ENCODE measurements around the gene LRRIQ1. TPM values are rescaled to one million over a fixed set of nuclear protein-coding genes. Genes with fewer than 3 reads are reported as not detected.

LRRIQ1 gene
- total RNA-seq, 4 donors from 2014 or later: 0.44 TPM; not detected in 3

DNA sequence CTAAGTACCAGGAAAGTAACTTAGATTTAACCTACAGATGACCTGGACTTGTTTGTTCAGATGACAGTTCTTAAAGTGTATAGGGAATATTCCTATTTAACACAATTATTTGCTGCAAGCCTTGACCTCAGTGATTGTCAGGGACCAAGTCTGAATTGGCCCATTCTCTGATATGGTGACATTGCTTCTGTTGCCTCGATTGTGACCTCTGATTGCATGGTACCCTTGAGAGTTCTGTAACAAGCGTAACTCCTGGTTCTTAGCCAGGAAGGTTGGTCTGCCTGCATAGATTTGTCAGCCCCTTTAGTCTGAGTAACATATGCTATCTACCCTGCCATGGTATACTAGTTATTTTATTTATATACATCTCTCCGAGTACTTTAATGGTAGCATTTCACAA, 150.1 kb downstream of the LRRIQ1 start:
- TF ChIP-seq, protein P1, sequence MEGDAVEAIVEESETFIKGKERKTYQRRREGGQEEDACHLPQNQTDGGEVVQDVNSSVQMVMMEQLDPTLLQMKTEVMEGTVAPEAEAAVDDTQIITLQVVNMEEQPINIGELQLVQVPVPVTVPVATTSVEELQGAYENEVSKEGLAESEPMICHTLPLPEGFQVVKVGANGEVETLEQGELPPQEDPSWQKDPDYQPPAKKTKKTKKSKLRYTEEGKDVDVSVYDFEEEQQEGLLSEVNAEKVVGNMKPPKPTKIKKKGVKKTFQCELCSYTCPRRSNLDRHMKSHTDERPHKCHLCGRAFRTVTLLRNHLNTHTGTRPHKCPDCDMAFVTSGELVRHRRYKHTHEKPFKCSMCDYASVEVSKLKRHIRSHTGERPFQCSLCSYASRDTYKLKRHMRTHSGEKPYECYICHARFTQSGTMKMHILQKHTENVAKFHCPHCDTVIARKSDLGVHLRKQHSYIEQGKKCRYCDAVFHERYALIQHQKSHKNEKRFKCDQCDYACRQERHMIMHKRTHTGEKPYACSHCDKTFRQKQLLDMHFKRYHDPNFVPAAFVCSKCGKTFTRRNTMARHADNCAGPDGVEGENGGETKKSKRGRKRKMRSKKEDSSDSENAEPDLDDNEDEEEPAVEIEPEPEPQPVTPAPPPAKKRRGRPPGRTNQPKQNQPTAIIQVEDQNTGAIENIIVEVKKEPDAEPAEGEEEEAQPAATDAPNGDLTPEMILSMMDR (IDR thresholded peaks at IDR 0.05; ENCODE audit: low read depth): no peak

DNA sequence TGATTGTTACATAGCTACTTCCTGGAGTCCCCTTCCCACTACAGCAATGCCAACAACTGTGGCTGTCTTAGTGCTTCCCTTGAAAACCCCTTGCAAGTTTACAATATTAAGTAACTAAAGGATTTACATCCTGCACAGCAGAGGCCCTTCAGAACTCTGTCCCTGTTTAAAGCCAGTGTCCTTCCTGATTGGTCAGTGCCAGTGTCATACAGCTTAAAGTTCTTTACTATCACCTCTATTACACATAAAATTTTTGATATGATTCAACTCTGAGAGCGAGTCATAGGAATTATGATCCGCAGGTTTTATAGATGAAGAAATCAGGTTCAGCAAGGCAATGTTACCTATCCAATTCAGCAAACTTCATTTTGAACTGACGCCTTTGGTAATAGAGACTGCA, 152.5 kb downstream of the LRRIQ1 start:
- TF ChIP-seq, protein P1 (IDR thresholded peaks at IDR 0.05; ENCODE audit: low read depth): no peak

DNA sequence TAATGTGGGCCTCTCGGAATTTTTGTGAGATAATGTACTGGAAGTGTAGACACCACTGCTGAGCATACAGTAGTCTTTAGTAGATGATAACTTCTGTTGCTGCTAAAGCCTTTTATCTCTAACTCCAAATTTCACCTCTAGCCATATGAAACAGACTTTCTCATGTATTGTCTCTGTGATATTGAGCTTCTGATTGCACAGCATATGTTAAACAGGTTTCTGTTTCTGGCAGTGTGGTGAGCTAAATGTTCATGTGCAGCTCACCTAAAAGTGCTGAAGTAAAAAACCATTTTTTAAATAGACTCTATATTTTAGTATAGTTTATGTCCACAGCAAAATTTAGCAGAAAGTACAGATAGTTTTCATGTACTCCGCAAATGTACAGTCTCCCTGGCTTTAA, 154.6 kb downstream of the LRRIQ1 start:
- TF ChIP-seq, protein P1 (IDR thresholded peaks at IDR 0.05; ENCODE audit: low read depth): no peak

DNA sequence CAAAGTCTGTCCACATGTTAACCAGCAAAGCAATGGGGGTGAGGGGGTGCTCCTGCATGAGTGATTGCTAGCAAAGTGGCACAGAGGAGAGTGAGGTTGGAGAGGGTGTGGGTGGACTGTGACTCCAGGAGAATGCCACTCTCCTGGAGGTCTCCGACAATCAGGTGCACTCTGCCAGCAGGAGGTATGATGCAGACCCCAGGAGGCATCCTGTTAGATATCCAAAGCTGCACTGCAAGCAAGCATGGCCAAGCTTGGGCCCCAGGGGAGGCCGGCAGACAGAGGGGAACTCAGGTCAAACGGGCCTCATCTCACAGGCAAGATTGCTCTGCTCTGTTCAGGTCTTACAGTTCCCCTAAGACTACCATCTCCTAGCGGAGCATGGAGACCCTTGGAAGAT, 170.4 kb downstream of the LRRIQ1 start:
- TF ChIP-seq, protein P1 (IDR thresholded peaks at IDR 0.05; ENCODE audit: low read depth): no peak

DNA sequence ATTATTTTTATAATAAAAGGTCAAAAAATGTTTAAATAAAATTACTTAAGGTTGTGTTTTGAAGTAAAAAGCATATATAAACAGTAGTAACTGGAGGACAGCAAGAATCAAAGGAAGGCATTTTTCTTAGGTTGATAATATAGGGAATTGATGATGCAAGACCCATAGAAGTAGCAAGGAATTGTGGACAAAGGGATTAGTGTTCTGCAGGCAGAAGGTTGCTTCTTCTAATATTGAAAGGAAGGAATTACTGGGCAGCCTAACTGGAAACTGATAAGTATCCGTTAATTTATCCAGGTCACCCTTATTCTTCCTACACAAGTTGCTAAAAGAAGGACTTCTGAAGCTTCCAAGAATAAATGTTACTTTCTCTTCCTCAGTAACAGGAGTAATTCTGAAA, 189.3 kb downstream of the LRRIQ1 start:
- TF ChIP-seq, protein P1 (IDR thresholded peaks at IDR 0.05; ENCODE audit: low read depth): no peak

DNA sequence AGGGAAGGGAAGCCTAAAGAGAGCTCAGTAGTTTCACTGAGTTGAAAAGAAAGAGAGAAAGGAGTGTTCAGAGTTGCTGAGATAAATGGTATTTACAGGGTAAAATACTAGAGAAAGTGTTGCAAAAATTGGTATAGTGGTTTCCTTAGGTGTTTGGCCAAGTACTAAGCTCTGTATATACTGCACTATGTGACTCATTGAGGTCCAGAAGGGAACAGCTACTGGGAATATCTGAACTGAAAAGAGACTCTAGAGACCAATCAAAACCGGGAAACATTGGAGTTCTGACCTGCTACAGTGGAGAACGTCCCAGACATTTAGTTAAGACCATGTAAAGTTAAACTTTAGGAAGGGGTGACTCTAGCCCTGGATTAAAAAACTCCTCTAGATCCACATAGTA, 201.2 kb downstream of the LRRIQ1 start:
- TF ChIP-seq, protein P1 (IDR thresholded peaks at IDR 0.05; ENCODE audit: low read depth): no peak

DNA sequence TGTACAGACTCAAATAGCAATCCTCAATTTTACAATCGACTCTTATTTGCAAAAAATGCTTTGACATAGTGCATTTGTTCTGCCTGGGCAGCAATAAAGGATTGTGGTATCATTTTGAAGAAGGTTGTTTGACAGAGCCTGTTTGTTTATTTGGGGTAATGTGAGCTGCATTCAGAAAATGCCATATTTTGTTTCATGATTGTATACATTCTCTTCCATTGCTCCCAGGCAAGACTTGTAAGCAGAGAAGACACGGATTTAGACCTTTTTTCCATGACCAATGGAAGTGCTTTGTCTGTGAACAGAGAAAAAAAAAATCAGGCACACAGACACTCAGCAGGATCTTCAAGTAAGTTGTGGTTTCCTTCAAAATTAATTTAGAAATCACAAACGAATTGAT, 208.4 kb downstream of the LRRIQ1 start:
- TF ChIP-seq, protein P1 (IDR thresholded peaks at IDR 0.05; ENCODE audit: low read depth): no peak
